A549 (cell line): ENCODE results near the gene GTF3C1.

Experiments used
- POLR2A ChIP-seq: IDR thresholded peaks from 2 replicates; pipeline ENCODE4 v1.6.1; 2012; ENCODE audit warnings: mild to moderate bottlenecking, low read length
- TF ChIP-seq, protein P1 (sequence below): fragments of 450-650 bp; IDR thresholded peaks from 2 replicates; pipeline ENCODE4 v1.6.1; 2014; ENCODE audit warnings: antibody characterized with exemption
- TF ChIP-seq, protein P2 (sequence below): IDR thresholded peaks from 2 replicates; pipeline ENCODE4 v1.6.1; 2012
- TF ChIP-seq, protein P3 (sequence below): fragments of >200 bp; sonication (Bioruptor Twin); formaldehyde crosslinking; IDR thresholded peaks from 3 replicates; pipeline ENCODE4 v1.5.1; 2016

DNA sequence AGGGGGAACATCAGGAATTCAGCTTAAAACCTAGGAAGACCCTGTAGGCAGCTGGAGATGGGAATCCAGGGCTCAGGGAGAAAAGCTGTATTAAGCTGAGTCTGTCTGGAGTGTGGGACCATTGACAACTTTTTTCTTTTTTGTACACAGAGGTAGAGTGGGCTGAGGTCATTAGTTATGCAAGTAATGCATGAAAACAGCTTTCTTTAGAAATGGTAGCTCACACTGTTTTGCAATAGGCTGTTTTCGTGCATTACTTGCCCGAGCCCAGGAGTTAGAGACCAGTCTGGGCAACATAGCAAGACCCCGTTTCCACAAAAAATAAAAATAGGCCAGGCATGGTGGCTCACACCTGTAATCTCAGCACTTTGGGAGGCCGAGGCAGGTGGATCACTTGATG lies 46.7 kb upstream of the GTF3C1 start:
- TF ChIP-seq, protein P1, sequence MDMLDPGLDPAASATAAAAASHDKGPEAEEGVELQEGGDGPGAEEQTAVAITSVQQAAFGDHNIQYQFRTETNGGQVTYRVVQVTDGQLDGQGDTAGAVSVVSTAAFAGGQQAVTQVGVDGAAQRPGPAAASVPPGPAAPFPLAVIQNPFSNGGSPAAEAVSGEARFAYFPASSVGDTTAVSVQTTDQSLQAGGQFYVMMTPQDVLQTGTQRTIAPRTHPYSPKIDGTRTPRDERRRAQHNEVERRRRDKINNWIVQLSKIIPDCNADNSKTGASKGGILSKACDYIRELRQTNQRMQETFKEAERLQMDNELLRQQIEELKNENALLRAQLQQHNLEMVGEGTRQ = no peak
- TF ChIP-seq, protein P2, sequence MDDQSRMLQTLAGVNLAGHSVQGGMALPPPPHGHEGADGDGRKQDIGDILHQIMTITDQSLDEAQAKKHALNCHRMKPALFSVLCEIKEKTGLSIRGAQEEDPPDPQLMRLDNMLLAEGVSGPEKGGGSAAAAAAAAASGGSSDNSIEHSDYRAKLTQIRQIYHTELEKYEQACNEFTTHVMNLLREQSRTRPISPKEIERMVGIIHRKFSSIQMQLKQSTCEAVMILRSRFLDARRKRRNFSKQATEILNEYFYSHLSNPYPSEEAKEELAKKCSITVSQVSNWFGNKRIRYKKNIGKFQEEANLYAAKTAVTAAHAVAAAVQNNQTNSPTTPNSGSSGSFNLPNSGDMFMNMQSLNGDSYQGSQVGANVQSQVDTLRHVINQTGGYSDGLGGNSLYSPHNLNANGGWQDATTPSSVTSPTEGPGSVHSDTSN = no peak
- TF ChIP-seq, protein P3, sequence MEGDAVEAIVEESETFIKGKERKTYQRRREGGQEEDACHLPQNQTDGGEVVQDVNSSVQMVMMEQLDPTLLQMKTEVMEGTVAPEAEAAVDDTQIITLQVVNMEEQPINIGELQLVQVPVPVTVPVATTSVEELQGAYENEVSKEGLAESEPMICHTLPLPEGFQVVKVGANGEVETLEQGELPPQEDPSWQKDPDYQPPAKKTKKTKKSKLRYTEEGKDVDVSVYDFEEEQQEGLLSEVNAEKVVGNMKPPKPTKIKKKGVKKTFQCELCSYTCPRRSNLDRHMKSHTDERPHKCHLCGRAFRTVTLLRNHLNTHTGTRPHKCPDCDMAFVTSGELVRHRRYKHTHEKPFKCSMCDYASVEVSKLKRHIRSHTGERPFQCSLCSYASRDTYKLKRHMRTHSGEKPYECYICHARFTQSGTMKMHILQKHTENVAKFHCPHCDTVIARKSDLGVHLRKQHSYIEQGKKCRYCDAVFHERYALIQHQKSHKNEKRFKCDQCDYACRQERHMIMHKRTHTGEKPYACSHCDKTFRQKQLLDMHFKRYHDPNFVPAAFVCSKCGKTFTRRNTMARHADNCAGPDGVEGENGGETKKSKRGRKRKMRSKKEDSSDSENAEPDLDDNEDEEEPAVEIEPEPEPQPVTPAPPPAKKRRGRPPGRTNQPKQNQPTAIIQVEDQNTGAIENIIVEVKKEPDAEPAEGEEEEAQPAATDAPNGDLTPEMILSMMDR = no peak
- TF ChIP-seq POLR2A = no peak
